Liver (tissue), 9 donors: Measurements from ENCODE around the gene DYNLT1. TPM values are rescaled to one million over a fixed set of nuclear protein-coding genes. Genes with fewer than 3 reads are reported as not detected.

ENCODE experiments used
- DNase-seq: peaks from one replicate; pipeline ENCODE4 v3.0.0-alpha.2; 2017; ENCODE audit warnings: low spot score
- H3K27ac ChIP-seq, 2 donors: one replicate each; pipeline ENCODE4 v1.7.0; 2013; ENCODE audit warnings: inconsistent platforms in 2 of 2, low read length in 2 of 2, control low read depth in 1 of 2, low read depth in 1 of 2, mild to moderate bottlenecking in 1 of 2
- H3K27me3 ChIP-seq, 4 donors: one replicate each; pipeline versions ENCODE4 v1.6.1 to v1.7.0; 2013; ENCODE audit warnings: low read length in 3 of 4, inconsistent platforms in 1 of 4, mild to moderate bottlenecking in 1 of 4, moderate library complexity in 1 of 4; ENCODE audit not compliant: control insufficient read depth in 4 of 4, insufficient read depth in 4 of 4
- H3K36me3 ChIP-seq, 4 donors: one replicate each; pipeline versions ENCODE4 v1.6.1 to v1.7.0; 2013; ENCODE audit warnings: low read length in 3 of 4, mild to moderate bottlenecking in 3 of 4, low read depth in 1 of 4, moderate library complexity in 1 of 4; ENCODE audit not compliant: control insufficient read depth in 4 of 4, insufficient read depth in 3 of 4
- H3K4me1 ChIP-seq, 4 donors: one replicate each; pipeline versions ENCODE4 v1.6.1 to v1.7.0; 2013; ENCODE audit warnings: low read length in 3 of 4, mild to moderate bottlenecking in 3 of 4, moderate library complexity in 1 of 4; ENCODE audit not compliant: control insufficient read depth in 4 of 4, insufficient read depth in 4 of 4
- H3K4me3 ChIP-seq, 3 donors: one replicate each; pipeline versions ENCODE4 v1.6.1 to v1.7.0; 2013; ENCODE audit warnings: low read length in 3 of 3, control low read depth in 1 of 3, low read depth in 1 of 3, mild to moderate bottlenecking in 1 of 3
- H3K9ac ChIP-seq, 2 donors: one replicate each; pipeline ENCODE4 v1.7.0; 2013; ENCODE audit warnings: low read length in 2 of 2, mild to moderate bottlenecking in 2 of 2, moderate library complexity in 2 of 2, control low read depth in 1 of 2, low read depth in 1 of 2
- H3K9me3 ChIP-seq, 4 donors: one replicate each; pipeline versions ENCODE4 v1.6.1 to v1.7.0; 2013; ENCODE audit warnings: low read length in 3 of 4; ENCODE audit not compliant: control insufficient read depth in 4 of 4
- FOXA1 ChIP-seq: IDR thresholded peaks from 2 replicates; pipeline ENCODE4 v1.6.1; 2016; ENCODE audit warnings: antibody characterized with exemption
- FOXA2 ChIP-seq: IDR thresholded peaks from 2 replicates; pipeline ENCODE4 v1.6.1; 2016; ENCODE audit warnings: antibody characterized with exemption
- HNF4A ChIP-seq, 2 donors: conservative IDR thresholded peaks; 2 replicates each; pipeline ENCODE4 v1.6.1; 2016; ENCODE audit warnings: antibody characterized with exemption in 2 of 2, mild to moderate bottlenecking in 2 of 2
- MAX ChIP-seq: IDR thresholded peaks from 2 replicates; pipeline ENCODE4 v1.6.1; 2016; ENCODE audit warnings: antibody characterized with exemption
- NR2F2 ChIP-seq: IDR thresholded peaks from 2 replicates; pipeline ENCODE4 v1.6.1; 2016; ENCODE audit warnings: antibody characterized with exemption
- RAD21 ChIP-seq, 2 donors: IDR thresholded peaks; 2 replicates each; pipeline ENCODE4 v1.6.1; 2016; ENCODE audit warnings: antibody characterized with exemption in 2 of 2, mild to moderate bottlenecking in 2 of 2
- RXRA ChIP-seq, 2 donors: IDR thresholded peaks; 2 replicates each; pipeline ENCODE4 v1.6.1; 2017 to 2018; ENCODE audit warnings: antibody characterized with exemption in 2 of 2, mild to moderate bottlenecking in 1 of 2
- TAF1 ChIP-seq: conservative IDR thresholded peaks from 2 replicates; pipeline ENCODE4 v1.6.1; 2016; ENCODE audit warnings: antibody characterized with exemption, mild to moderate bottlenecking
- YY1 ChIP-seq: IDR thresholded peaks from 2 replicates; pipeline ENCODE4 v1.6.1; 2016; ENCODE audit warnings: antibody characterized with exemption, mild to moderate bottlenecking
- ZBTB33 ChIP-seq: IDR thresholded peaks from 2 replicates; pipeline ENCODE4 v1.6.1; 2016; ENCODE audit warnings: antibody characterized with exemption
- WGBS: extraction: QIAGEN DNeasy Blood & Tissue Kit; methylation state at CpG from one replicate; pipeline ENCODE4 v1.1.7; 2013; 5-methylcytosine and 5-hydroxymethylcytosine counted together
- polyA plus RNA-seq, 2 donors: library from polyadenylated mRNA; stranded (reverse) in 1 of 2; unstranded in 1 of 2; fragments of 200-250 nt in 1 of 2; fragments of >200 nt in 1 of 2; fragmentation: Nextera tagmentation in 1 of 2; extraction: Ambion mirVana in 1 of 2; gene quantifications; one replicate each; pipeline versions ENCODE4 v1.2.1 to v1.2.3, GENCODE V29; 2013 to 2015
- total RNA-seq, 2 donors: library from RNA; depleted of rRNA; stranded (reverse); fragments of >200 nt; gene quantifications; one replicate each; pipeline ENCODE4 v1.2.3, GENCODE V29; 2014
- TF ChIP-seq, protein P1 (sequence below): fragments of 150-350 bp; IDR thresholded peaks from 2 replicates; pipeline ENCODE4 v1.5.1; 2017; ENCODE audit warnings: improper control_type of control experiment, low read depth, low read length; ENCODE audit not compliant: missing input control
- TF ChIP-seq, protein P2 (sequence below): IDR thresholded peaks from 2 replicates; pipeline ENCODE4 v1.6.1; 2016; ENCODE audit warnings: antibody characterized with exemption, mild to moderate bottlenecking
- donor health status: healthy.
- donor health status: healthy.
- donor health status: healthy.
- donor health status: healthy.
- donor health status: healthy.

Gene DYNLT1
- total and polyA plus RNA-seq, 4 donors, result 17.7 to 86.9 (median 38.3) TPM

GRCh38 chr6:158608221-158608620 is 36.3 kb downstream of the DYNLT1 start:
- 97% methylated on average over 12 of the region's 12 CpGs for WGBS
- no peaks in the 10 kb centered on the region for H3K27me3 ChIP-seq
- no peak overlapping the region for H3K9ac ChIP-seq
- H3K4me3 ChIP-seq, result no peak overlapping the region
- peaks cover 8 to 37% (median 21%) of the 10 kb centered on the region in 4 donors for H3K36me3 ChIP-seq
- TF ChIP-seq, protein P1, sequence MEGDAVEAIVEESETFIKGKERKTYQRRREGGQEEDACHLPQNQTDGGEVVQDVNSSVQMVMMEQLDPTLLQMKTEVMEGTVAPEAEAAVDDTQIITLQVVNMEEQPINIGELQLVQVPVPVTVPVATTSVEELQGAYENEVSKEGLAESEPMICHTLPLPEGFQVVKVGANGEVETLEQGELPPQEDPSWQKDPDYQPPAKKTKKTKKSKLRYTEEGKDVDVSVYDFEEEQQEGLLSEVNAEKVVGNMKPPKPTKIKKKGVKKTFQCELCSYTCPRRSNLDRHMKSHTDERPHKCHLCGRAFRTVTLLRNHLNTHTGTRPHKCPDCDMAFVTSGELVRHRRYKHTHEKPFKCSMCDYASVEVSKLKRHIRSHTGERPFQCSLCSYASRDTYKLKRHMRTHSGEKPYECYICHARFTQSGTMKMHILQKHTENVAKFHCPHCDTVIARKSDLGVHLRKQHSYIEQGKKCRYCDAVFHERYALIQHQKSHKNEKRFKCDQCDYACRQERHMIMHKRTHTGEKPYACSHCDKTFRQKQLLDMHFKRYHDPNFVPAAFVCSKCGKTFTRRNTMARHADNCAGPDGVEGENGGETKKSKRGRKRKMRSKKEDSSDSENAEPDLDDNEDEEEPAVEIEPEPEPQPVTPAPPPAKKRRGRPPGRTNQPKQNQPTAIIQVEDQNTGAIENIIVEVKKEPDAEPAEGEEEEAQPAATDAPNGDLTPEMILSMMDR, result no peak
- TF ChIP-seq YY1 (no peak), RAD21 (IDR thresholded peaks at IDR 0.05) (no peak), TAF1 (no peak), HNF4A (conservative IDR thresholded peaks at IDR 0.05) (no peak), MAX (no peak), FOXA1 (no peak), ZBTB33 (no peak)
- TF ChIP-seq, protein P2, sequence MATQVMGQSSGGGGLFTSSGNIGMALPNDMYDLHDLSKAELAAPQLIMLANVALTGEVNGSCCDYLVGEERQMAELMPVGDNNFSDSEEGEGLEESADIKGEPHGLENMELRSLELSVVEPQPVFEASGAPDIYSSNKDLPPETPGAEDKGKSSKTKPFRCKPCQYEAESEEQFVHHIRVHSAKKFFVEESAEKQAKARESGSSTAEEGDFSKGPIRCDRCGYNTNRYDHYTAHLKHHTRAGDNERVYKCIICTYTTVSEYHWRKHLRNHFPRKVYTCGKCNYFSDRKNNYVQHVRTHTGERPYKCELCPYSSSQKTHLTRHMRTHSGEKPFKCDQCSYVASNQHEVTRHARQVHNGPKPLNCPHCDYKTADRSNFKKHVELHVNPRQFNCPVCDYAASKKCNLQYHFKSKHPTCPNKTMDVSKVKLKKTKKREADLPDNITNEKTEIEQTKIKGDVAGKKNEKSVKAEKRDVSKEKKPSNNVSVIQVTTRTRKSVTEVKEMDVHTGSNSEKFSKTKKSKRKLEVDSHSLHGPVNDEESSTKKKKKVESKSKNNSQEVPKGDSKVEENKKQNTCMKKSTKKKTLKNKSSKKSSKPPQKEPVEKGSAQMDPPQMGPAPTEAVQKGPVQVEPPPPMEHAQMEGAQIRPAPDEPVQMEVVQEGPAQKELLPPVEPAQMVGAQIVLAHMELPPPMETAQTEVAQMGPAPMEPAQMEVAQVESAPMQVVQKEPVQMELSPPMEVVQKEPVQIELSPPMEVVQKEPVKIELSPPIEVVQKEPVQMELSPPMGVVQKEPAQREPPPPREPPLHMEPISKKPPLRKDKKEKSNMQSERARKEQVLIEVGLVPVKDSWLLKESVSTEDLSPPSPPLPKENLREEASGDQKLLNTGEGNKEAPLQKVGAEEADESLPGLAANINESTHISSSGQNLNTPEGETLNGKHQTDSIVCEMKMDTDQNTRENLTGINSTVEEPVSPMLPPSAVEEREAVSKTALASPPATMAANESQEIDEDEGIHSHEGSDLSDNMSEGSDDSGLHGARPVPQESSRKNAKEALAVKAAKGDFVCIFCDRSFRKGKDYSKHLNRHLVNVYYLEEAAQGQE, result no peak
- no peaks in the 10 kb centered on the region for H3K9me3 ChIP-seq
- DNase-seq, result no peak
- H3K4me1 ChIP-seq, result peaks cover 0 to 2% (median 0%) of the 10 kb centered on the region in 4 donors
- no peak overlapping the region for H3K27ac ChIP-seq

- H3K9me3 ChIP-seq, result no peaks in the 10 kb centered on the region
- H3K9ac ChIP-seq, result no peak overlapping the region
- no peaks in the 10 kb centered on the region for H3K27me3 ChIP-seq
- H3K36me3 ChIP-seq, result peaks cover 8 to 37% (median 21%) of the 10 kb centered on the region in 4 donors
- DNase-seq, result no peak
- TF ChIP-seq RXRA (IDR thresholded peaks at IDR 0.05) (no peak), NR2F2 (no peak), FOXA2 (no peak), ZBTB33 (no peak), HNF4A (conservative IDR thresholded peaks at IDR 0.05) (no peak)
- H3K27ac ChIP-seq, result no peak overlapping the region
- WGBS, result 98% methylated on average over 14 of the region's 14 CpGs
- no peak overlapping the region for H3K4me3 ChIP-seq
- peaks cover 0 to 2% (median 0%) of the 10 kb centered on the region in 4 donors for H3K4me1 ChIP-seq
Observed at GRCh38 chr6:158607411-158608170, 37.0 kb downstream of the DYNLT1 start.
